SH-SY5Y (cell line): ENCODE measurements around the gene LRIG3.

ENCODE experiments used
- GATA2 ChIP-seq: IDR thresholded peaks from 2 replicates; pipeline ENCODE4 v1.6.1; 2011; ENCODE audit warnings: mild to moderate bottlenecking, low read depth, low read length
- GATA3 ChIP-seq: IDR thresholded peaks from 2 replicates; pipeline ENCODE4 v1.6.1; 2011; ENCODE audit warnings: low read depth, mild to moderate bottlenecking, low read length, moderate library complexity

DNA sequence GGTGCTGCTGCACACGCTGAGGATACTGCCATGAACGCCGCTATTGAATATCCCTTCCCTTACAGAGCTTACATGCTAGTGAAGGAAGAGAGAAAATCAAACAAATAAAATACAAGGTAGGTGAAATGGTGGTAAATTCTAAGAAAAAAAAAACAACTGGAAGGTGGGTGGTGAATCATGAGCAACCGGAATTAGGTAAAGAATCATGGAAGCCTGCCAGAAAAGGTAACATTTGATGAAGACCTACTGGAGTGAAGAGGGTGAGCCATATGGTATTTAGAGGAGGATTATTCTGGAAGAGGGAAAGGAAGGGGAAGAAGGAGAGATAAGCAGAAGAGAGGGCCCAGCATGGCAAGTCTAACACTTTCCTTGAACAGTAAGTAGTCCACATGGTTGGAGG lies 76.1 kb downstream of the LRIG3 start:
- TF ChIP-seq GATA2 (no peak), GATA3 (no peak)
